Naive thymus-derived CD8-positive, alpha-beta T cell (primary cell): ENCODE data around the gene VEGFB. TPM values are rescaled to one million over a fixed set of nuclear protein-coding genes. Genes with fewer than 3 reads are reported as not detected.

Experiments
- ATAC-seq, 2 donors: fragments of 150-1000 bp; cut with Tn5 transposase in 1 of 2; sonication (Bioruptor Pico), chemical (Tn5 transposase) in 1 of 2; 1 replicate in 1 of 2; 2 replicates in 1 of 2; pipeline ENCODE4 v1.10.0; 2021; ENCODE audit warnings: mild to moderate bottlenecking in 2 of 2, moderate library complexity in 2 of 2
- POLR2A ChIA-PET: fragments of 350-600 bp; sonication (Branson Sonifier 250); formaldehyde crosslinking; loops from one replicate; lab custom pipeline; 2021; ENCODE audit warnings: antibody characterized with exemption; lab: Charles Lee
- DNase-seq, 10 donors: peaks; one replicate each; pipeline versions ENCODE4 v3.0.0 to v3.0.0-alpha.2; 2020 to 2022
- H3K27ac Mint-ChIP-seq, 10 donors: one replicate each; pipeline ENCODE4 v1.8.0; 2020 to 2022; ENCODE audit warnings: mild to moderate bottlenecking in 10 of 10, mixed read lengths in 10 of 10, moderate library complexity in 4 of 10, inconsistent platforms in 1 of 10
- H3K27me3 Mint-ChIP-seq, 5 donors: one replicate each; pipeline ENCODE4 v1.8.0; 2021 to 2022; ENCODE audit warnings: mixed read lengths in 5 of 5
- H3K36me3 Mint-ChIP-seq, 3 donors: one replicate each; pipeline ENCODE4 v1.8.0; 2020 to 2022; ENCODE audit warnings: mixed read lengths in 3 of 3, mild to moderate bottlenecking in 2 of 3, inconsistent platforms in 1 of 3
- H3K4me1 Mint-ChIP-seq, 4 donors: one replicate each; pipeline ENCODE4 v1.8.0; 2021 to 2022; ENCODE audit warnings: mixed read lengths in 4 of 4
- H3K4me3 Mint-ChIP-seq, 10 donors: one replicate each; pipeline ENCODE4 v1.8.0; 2020 to 2022; ENCODE audit warnings: mild to moderate bottlenecking in 10 of 10, mixed read lengths in 10 of 10, moderate library complexity in 6 of 10, inconsistent platforms in 1 of 10
- H3K9me3 Mint-ChIP-seq, 9 donors: one replicate each; pipeline ENCODE4 v1.8.0; 2020 to 2022; ENCODE audit warnings: mixed read lengths in 9 of 9, mild to moderate bottlenecking in 3 of 9, inconsistent platforms in 1 of 9, moderate library complexity in 1 of 9
- polyA plus RNA-seq, 3 donors: library from polyadenylated mRNA; unstranded; fragments of 300-500 nt; fragmentation: Illumina TruSeq; gene quantifications; one replicate each; pipeline ENCODE4 v1.2.3, GENCODE V29; 2021
- total RNA-seq, 8 experiments: library from RNA in 2 of 8; stranded (reverse) in 2 of 8; gene quantifications; one replicate each; pipeline ENCODE4 v1.2.3 and lab custom pipeline; 2021 to 2026

Gene VEGFB
- total and polyA plus RNA-seq, 5 experiments from 2014 or later = 11.2 to 62.1 (median 28.1) TPM

DNA sequence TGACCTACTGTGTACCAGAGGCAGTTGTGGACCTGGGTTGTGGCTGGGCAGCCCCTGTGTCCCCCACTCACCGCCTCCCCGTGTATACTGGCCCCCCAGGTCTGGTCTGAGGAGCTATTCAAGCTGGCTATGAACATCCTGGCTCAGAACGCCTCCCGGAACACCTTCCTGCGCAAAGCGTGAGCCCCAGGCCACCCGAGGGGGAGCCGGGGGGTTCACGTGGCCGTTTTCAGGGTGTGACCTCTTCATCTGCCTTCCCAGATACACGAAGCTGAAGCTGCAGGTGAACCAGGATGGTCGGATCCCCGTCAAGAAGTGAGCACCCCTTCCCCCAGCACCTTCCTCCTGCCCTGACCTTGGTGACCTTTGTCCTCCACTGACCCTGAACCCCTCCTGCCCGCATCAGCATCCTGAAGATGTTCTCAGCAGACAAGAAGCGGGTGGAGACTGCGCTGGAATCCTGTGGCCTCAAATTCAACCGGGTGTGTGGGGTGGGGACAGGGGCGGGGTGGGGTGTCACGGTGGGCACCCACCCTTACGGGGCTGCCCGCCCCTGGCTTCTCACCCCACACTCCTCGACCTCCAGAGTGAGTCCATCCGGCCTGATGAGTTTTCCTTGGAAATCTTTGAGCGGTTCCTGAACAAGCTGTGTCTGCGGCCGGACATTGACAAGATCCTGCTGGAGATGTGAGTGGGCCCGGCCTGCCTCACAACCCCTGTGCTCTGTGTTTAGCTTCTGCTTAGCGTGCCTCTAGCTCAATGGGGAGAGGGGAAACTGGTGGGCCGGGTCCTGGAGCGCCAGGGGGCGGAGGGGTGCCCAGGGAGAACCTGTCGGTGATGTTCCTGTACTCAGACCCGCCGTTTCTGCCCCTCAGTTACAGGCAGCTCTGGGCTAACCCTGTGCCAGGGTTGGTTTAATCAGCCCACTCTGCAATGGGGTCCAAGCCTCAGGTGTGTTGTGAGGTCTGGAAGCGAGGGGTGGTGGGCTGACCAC lies 21.0 kb downstream of the VEGFB start:
- Mint-ChIP-seq H3K27ac (peak overlapping the region in 1 of 10 donors; percentile 78), H3K36me3 (peaks cover 0 to 7% (median 4%) of the 10 kb centered on the region in 3 donors), H3K4me3 (no peak overlapping the region), H3K4me1 (peaks cover 9 to 20% (median 14%) of the 10 kb centered on the region in 4 donors), H3K9me3 (no peaks in the 10 kb centered on the region), H3K27me3 (no peaks in the 10 kb centered on the region)
- POLR2A ChIA-PET = interaction anchor here (0.9 to 1.6 kb wide), 4 partner anchors 10 to 26 kb away, joined by 3 to 7 read pairs (median 4); no protein-coding TSS in a partner anchor
- ATAC-seq (no peak), DNase-seq (no peak)

- DNase-seq = no peak
- POLR2A ChIA-PET = interaction anchor here (0.9 to 3.1 kb wide), 4 partner anchors 9 to 26 kb away, joined by 3 to 13 read pairs (median 4); partner anchors contain the start of gene PPP1R14B
- Mint-ChIP-seq H3K9me3 (no peaks in the 10 kb centered on the region), H3K4me3 (no peak overlapping the region), H3K36me3 (peaks cover 0 to 7% (median 4%) of the 10 kb centered on the region in 3 donors), H3K27ac (no peak overlapping the region), H3K4me1 (peaks cover 7 to 15% (median 9%) of the 10 kb centered on the region in 4 donors), H3K27me3 (no peaks in the 10 kb centered on the region)
- no peak for ATAC-seq
Observed at GRCh38 chr11:64256300-64256699, 21.9 kb downstream of the VEGFB start.

DNA sequence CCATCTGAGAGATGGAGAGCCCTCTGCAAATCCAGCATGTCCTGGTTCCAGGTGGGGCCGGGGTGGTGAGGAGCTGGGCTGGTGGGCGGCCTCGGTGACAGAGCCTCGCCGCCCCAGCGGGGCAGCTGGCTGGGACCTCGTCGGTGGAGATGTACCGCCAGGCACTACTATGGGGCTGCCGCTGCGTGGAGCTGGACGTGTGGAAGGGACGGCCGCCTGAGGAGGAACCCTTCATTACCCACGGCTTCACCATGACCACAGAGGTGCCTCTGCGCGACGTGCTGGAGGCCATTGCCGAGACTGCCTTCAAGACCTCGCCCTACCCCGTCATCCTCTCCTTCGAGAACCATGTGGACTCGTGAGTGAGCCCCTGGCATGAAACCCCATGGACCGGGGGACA lies 24.0 kb downstream of the VEGFB start:
- no peaks in the 10 kb centered on the region for H3K27me3 Mint-ChIP-seq
- H3K27ac Mint-ChIP-seq = no peak overlapping the region
- ATAC-seq (no peak), DNase-seq (no peak)
- H3K9me3 Mint-ChIP-seq = no peaks in the 10 kb centered on the region
- peaks cover 0 to 6% (median 1%) of the 10 kb centered on the region in 4 donors for H3K4me1 Mint-ChIP-seq
- peaks cover 0 to 7% (median 4%) of the 10 kb centered on the region in 3 donors for H3K36me3 Mint-ChIP-seq
- H3K4me3 Mint-ChIP-seq = no peak overlapping the region
- POLR2A ChIA-PET = interaction anchor here (0.7 to 3.1 kb wide), 2 partner anchors 10 to 13 kb away, joined by 3 to 13 read pairs; no protein-coding TSS in a partner anchor

DNA sequence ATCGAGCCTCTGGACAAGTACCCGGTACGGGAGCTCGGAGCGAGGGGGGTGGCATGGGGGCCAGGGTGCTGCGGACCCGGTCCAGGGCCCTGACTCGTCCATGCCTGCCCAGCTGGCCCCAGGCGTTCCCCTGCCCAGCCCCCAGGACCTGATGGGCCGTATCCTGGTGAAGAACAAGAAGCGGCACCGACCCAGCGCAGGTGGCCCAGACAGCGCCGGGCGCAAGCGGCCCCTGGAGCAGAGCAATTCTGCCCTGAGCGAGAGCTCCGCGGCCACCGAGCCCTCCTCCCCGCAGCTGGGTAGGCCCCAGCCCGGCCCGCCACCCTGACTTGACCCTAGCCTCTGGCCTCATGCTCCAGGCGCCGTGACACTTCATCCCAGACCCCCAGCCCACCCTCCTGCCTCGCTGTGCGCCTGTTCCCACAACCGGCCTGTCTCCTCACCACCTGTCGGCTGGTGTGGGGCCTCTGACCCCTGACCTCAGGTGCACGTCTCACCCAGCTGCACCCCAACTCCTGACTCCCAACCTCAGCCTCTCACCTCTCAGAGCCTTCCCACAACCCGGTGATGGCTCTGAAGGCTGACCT lies 24.7 kb downstream of the VEGFB start:
- peaks cover 0 to 7% (median 4%) of the 10 kb centered on the region in 3 donors for H3K36me3 Mint-ChIP-seq
- H3K27me3 Mint-ChIP-seq = no peaks in the 10 kb centered on the region
- peaks cover 0 to 4% (median 0%) of the 10 kb centered on the region in 4 donors for H3K4me1 Mint-ChIP-seq
- H3K9me3 Mint-ChIP-seq = no peaks in the 10 kb centered on the region
- peak overlapping the region in 1 of 10 donors; percentile 70 for H3K27ac Mint-ChIP-seq
- H3K4me3 Mint-ChIP-seq = no peak overlapping the region
- peak in 1 of 10 donors; percentile 63 for DNase-seq
- POLR2A ChIA-PET = interaction anchor here (1.4 to 3.1 kb wide), 2 partner anchors 9 to 15 kb away, joined by 3 to 13 read pairs; no protein-coding TSS in a partner anchor
- ATAC-seq = no peak

- Mint-ChIP-seq H3K4me3 (peak overlapping the region in 1 of 10 donors; percentile 41), H3K36me3 (peaks cover 0 to 7% (median 4%) of the 10 kb centered on the region in 3 donors), H3K4me1 (peaks cover 0 to 4% (median 0%) of the 10 kb centered on the region in 4 donors), H3K27ac (peak overlapping the region in 2 of 10 donors; percentile 59 to 70), H3K27me3 (no peaks in the 10 kb centered on the region), H3K9me3 (no peaks in the 10 kb centered on the region)
- no peak for ATAC-seq
- DNase-seq = no peak
- POLR2A ChIA-PET = interaction anchor here (1.4 to 3.1 kb wide), 2 partner anchors 9 to 16 kb away, joined by 3 to 13 read pairs; no protein-coding TSS in a partner anchor
Observed at GRCh38 chr11:64259533-64260067, 25.2 kb downstream of the VEGFB start.

- Mint-ChIP-seq H3K27ac (peak overlapping the region in 1 of 10 donors; percentile 21), H3K36me3 (peaks cover 0 to 7% (median 4%) of the 10 kb centered on the region in 3 donors), H3K27me3 (no peaks in the 10 kb centered on the region), H3K4me3 (no peak overlapping the region), H3K9me3 (no peaks in the 10 kb centered on the region), H3K4me1 (peaks cover 0 to 4% (median 0%) of the 10 kb centered on the region in 4 donors)
- POLR2A ChIA-PET = interaction anchor here (0.7 kb wide), 1 partner anchor 54 kb away, joined by 5 read pairs; no protein-coding TSS in a partner anchor
- ATAC-seq = no peak
- DNase-seq = no peak
Observed at GRCh38 chr11:64260147-64260708, 25.8 kb downstream of the VEGFB start.

DNA sequence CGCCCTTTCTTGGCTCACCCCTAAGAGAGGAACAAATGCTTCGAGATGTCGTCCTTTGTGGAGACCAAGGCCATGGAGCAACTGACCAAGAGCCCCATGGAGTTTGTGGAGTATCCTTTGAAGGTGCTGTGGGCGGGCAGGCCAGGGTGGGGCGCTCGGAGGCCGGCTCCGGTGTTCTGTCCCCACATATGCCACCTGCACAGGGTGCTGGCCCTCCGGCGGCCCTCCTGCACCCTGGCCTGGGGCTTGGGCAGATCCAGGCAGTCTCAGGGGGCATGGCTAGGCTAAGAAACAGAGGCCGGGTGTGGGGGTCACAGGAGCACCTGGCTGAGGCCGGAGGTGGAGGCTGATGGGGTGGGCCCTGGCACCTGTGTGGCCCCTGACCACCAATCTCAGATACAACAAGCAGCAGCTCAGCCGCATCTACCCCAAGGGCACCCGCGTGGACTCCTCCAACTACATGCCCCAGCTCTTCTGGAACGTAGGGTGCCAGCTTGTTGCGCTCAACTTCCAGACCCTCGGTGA lies 27.2 kb downstream of the VEGFB start:
- Mint-ChIP-seq H3K27me3 (no peaks in the 10 kb centered on the region), H3K9me3 (no peaks in the 10 kb centered on the region), H3K36me3 (peaks cover 0 to 6% (median 4%) of the 10 kb centered on the region in 3 donors), H3K27ac (no peak overlapping the region), H3K4me3 (peak overlapping the region in 1 of 10 donors; percentile 14), H3K4me1 (peaks cover 0 to 4% (median 0%) of the 10 kb centered on the region in 4 donors)
- POLR2A ChIA-PET = interaction anchor here (1.0 kb wide), 1 partner anchor 9 kb away, joined by 3 read pairs; no protein-coding TSS in a partner anchor
- DNase-seq (no peak), ATAC-seq (no peak)

DNA sequence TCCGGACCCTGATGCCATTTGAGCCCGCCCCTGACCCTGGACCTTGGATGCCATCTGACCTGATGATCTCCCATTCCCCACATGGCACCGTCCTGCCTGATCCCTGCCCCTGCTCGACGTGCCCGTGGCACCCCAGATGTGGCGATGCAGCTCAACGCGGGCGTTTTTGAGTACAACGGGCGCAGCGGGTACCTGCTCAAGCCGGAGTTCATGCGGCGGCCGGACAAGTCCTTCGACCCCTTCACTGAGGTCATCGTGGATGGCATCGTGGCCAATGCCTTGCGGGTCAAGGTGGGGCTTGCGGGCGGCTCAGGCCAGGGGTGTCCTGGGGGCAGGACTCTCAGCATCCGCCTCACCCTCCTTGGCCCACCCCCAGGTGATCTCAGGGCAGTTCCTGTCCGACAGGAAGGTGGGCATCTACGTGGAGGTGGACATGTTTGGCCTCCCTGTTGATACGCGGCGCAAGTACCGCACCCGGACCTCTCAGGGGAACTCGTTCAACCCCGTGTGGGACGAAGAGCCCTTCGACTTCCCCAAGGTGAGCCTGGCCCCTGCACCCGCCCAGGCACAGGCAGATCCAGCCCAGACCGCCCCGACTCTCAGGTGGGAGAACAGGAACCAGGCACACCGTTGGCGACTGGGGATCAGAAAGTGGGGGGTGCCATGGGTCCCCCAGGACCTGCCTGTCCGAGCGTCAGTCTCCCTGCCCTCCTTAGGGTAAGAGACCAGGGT lies 28.1 kb downstream of the VEGFB start:
- Mint-ChIP-seq H3K36me3 (peaks cover 0 to 5% (median 4%) of the 10 kb centered on the region in 3 donors), H3K27me3 (no peaks in the 10 kb centered on the region), H3K27ac (no peak overlapping the region), H3K4me1 (peaks cover 0 to 6% (median 0%) of the 10 kb centered on the region in 4 donors), H3K9me3 (no peaks in the 10 kb centered on the region), H3K4me3 (no peak overlapping the region)
- POLR2A ChIA-PET = interaction anchor here (0.6 to 1.0 kb wide), 2 partner anchors 10 to 16 kb away, joined by 3 read pairs; no protein-coding TSS in a partner anchor
- ATAC-seq (no peak), DNase-seq (peak in 1 of 10 donors; percentile 53)

GRCh38 chr11:64263021-64263946 lies 28.9 kb downstream of the VEGFB start:
- H3K27me3 Mint-ChIP-seq = no peaks in the 10 kb centered on the region
- H3K27ac Mint-ChIP-seq = peak overlapping the region in 1 of 10 donors; percentile 44
- H3K4me1 Mint-ChIP-seq = peaks cover 8 to 11% (median 8%) of the 10 kb centered on the region in 4 donors
- H3K4me3 Mint-ChIP-seq = no peak overlapping the region
- POLR2A ChIA-PET = interaction anchor here (0.6 to 1.6 kb wide), 4 partner anchors 9 to 17 kb away, joined by 3 to 6 read pairs (median 4); no protein-coding TSS in a partner anchor
- no peak for DNase-seq
- H3K36me3 Mint-ChIP-seq = peaks cover 0 to 4% (median 0%) of the 10 kb centered on the region in 3 donors
- no peaks in the 10 kb centered on the region for H3K9me3 Mint-ChIP-seq
- ATAC-seq = no peak

GRCh38 chr11:64263947-64264317 lies 29.5 kb downstream of the VEGFB start:
- ATAC-seq (no peak), DNase-seq (no peak)
- Mint-ChIP-seq H3K4me1 (peaks cover 13 to 15% (median 14%) of the 10 kb centered on the region in 4 donors), H3K4me3 (no peak overlapping the region), H3K27me3 (no peaks in the 10 kb centered on the region), H3K9me3 (no peaks in the 10 kb centered on the region), H3K36me3 (peaks cover 0 to 4% (median 0%) of the 10 kb centered on the region in 3 donors), H3K27ac (no peak overlapping the region)
- POLR2A ChIA-PET = interaction anchor here (0.6 to 1.6 kb wide), 5 partner anchors 10 to 57 kb away, joined by 3 to 6 read pairs (median 4); partner anchors contain the start of gene FERMT3
